Posterior vena cava (tissue), 2 donors: ENCODE results near the gene MOGAT3. TPM values are rescaled to one million over a fixed set of nuclear protein-coding genes. Genes with fewer than 3 reads are reported as not detected.
A peak's percentile ranks its signal among the peaks of the same experiment; 100 is the strongest.

ENCODE experiments used
- DNase-seq: peaks from one replicate; pipeline ENCODE4 v3.0.0-alpha.2; 2020; ENCODE audit warnings: low spot score
- intact Hi-C, 2 donors: fragments of 100-400 bp; cut with DNase I; formaldehyde crosslinking; loops; one replicate each; pipeline versions ENCODE4 v1.14.1 to v1.14.2; 2022 to 2023
- total RNA-seq, 2 donors: library from RNA; stranded (reverse); fragmentation: NEBNext Ultra II Directional; extraction: Animal tissue kit (Norgen Biotek cat#: 25700); gene quantifications; one replicate each; pipeline ENCODE4 v1.2.1, GENCODE V29; 2021
- donor health status: DM: yes; HTN: yes; CAD: no.
- donor health status: DM: yes; HTN: yes; CAD: no.

Gene MOGAT3
- total RNA-seq, 2 donors from 2014 or later: not detected

DNA sequence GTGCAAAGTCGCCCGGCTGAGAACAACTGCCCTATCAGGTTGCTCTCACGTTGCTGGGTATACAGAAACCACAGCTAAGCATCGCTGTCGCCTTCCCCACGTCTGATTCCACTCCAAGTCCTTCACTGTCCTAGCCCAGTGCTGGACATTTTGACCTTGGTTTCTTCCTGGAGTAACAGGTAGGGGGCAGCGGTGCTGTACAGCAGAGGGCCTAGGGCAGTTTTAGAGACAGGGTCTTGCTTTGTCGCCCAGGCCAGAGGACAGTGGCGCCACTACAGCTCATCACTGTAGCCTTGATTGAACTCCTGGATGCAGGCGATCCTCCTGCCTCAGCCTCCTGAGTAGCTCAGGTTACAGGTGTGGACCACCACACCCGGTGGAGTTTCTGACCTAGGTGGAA, 34.2 kb upstream of the MOGAT3 start:
- intact Hi-C loops: no loop called here
- no peak for DNase-seq

DNA sequence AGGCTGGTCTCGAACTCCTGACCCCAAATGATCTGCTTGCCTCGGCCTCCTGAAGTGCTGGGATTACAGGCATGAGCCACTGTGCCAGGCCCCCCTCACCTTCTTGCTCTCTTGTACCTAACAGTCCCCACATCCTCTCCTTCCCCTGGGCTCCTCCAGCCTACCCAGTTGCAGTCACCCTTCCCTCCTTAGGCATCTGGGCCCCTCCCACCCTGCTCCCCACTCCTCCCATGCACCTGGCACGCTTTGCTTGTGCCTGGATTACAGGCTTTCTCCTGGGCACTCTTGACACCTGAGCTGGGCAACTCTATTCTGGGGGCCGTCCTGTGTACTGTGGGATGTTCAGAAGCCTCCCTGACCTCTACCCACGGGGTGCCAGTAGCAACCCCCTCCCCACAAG, 33.8 kb upstream of the MOGAT3 start:
- intact Hi-C loops: no loop called here
- DNase-seq: no peak

DNA sequence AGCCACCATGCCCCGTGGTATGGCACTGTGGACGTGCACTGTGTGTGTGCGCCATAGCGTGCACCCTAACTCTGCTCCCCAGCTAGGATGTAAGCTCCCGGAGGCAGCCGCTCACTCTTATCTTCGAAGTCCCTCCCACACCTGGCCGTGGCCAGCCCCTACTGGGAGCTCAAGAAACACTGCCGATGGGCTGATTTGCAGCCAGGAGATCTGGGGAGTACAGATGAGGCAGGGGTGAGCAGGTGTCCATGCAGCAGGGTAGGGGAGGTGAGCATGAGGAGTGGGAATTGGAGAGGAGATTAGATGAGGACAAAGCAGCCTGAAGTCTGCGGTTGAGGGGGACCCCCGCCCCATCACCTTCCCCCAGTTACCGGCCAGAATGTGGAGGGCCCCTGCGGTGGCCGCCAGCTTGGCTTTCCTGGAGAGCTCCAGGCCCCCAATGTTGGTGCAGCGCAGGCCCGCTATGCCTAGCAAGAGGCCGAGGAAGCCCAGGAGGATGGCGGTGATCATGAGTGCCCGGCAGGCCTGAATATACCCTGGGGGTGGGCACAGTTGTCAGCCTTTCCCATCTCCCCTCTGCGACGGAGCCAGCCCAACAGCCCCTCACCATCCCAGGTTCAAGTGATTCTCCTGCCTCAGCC, 33.2 kb upstream of the MOGAT3 start:
- no peak for DNase-seq
- intact Hi-C loops: no loop called here

DNA sequence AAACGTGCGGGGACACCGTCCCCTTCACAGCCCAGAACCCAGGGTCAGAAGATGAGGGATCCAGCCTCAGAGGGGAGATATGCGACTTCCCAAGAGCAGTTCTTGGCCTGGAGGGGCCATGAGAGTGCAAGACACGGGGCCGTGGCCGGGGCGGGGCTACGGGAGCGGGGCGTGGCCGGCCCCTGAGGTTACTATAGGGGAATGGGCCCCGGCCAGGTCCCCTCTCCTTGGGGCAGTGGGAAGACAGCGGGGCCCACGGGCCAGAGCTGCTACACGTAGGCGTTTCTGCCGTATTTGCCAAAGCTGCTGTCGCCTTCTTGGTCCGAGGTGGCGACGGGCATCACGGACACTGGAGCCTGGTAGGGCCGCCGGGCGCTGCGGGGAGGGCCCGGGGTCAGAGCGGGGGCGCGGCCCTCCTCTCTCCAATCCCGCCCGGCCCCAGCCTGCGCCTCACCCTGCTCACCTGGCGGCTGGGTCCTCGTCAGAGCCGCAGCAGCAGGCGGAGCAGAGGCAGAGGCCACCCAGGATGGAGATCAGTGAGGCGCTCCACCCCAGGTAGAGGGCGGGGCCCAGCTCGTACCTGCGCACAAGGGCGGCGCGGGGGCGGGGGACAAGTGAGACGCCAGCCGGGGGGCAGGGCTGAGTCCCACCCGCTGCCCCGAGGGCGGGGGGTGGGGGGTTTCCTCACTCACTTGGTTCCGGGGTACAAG, 31.5 kb upstream of the MOGAT3 start:
- no peak for DNase-seq

DNA sequence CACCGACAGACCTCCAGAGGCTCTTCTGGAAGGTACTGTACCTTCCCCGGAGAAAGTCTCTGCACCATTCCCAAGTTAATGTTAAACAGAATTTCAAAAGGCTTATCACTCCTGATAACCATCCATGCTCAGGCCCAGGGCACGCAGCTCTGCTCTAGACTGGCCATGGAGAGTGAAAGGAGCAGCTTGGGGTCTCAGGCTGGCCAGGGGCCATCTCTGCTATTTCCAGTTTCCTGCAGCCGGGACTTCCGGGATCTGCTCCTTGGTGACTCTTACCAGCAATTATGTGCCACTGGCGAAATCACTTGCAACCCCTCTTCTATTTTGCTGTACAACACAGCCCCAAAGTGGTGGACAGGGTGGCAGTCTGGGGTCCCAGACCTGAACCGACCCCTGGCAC, 30.8 kb upstream of the MOGAT3 start:
- DNase-seq: no peak
- intact Hi-C loops: no loop called here

More for the DNA sequence above, 31.5 kb upstream of the MOGAT3 start:
- intact Hi-C loops: no loop called here

DNA sequence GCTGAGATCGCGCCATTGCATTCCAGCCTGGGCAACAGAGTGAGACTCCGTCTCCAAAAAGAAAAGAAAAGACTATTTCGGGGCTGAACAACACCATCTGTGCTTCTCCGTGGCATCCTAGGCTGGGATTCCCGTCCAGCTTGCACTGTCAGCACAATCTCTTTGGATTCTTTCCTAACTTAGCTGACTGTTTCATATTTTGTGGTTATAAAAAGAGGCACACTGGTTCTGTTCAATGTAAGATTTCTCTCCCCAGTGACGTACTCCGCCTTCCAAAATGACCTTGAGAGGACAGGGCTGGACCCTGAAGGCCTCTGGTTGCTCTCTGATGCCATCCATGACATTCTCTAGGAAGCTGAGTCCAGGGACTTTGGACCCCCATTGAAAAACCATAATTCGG, 25.9 kb upstream of the MOGAT3 start:
- no peak for DNase-seq
- intact Hi-C loops: no loop called here

DNA sequence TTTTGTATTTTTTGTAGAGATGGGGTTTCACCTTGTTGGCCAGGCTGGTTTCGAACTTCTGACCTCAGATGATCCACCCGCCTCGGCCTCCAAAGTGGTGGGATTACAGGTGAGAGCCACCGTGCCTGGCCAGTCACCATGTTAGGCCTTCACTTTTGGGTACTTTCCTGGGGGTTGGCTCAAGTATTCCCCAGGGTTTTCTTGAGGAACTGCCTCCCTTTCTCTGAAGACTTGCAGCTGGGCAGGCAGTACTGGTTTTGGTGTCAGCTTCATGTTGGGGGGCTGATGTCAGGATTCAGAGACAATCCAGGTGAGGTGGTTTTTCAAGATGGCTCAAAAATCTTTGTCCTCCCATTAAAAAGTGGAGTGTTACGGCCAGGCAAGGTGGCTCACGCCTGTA, 24.8 kb upstream of the MOGAT3 start:
- intact Hi-C loops: no loop called here
- no peak for DNase-seq

DNA sequence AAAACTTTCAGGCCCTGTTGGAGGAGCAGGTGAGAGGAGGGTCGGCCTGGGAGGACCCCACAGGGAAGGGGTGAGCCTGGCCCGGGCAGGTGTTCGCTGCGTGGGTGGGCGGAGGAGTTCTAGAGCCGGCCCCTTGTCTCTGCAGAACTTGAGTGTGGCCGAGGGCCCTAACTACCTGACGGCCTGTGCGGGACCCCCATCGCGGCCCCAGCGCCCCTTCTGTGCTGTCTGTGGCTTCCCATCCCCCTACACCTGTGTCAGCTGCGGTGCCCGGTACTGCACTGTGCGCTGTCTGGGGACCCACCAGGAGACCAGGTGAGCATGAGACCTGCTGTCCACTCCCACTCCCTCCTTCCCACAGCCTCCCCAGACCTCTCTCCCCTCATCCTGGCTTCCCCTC, 22.7 kb upstream of the MOGAT3 start:
- intact Hi-C loops: no loop called here
- no peak for DNase-seq

DNA sequence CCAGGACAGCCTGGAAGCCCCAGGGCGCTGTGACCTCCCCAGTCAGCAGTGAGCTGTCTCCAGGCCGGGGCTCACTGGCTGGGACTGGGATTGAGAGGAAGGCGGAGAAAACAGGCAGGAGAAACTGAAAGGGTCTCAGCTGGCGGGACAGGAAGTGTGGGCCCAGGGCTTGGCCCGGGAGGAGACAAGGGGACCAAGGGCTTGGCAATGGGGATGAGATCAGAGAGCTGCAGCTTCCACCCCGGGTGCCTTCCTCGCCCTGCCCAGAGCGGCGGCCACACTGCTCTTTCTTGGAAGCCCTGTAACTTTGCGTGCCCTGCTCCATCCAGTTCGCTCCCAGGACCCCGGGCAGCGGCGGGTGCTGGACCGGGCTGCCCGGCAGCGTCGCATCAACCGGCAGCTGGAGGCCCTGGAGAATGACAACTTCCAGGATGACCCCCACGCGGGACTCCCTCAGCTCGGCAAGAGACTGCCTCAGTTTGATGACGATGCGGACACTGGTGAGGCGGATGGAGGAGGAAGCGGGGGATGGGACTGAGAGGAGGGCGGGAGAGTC, 21.5 kb upstream of the MOGAT3 start:
- intact Hi-C loops: no loop called here
- DNase-seq: no peak

DNA sequence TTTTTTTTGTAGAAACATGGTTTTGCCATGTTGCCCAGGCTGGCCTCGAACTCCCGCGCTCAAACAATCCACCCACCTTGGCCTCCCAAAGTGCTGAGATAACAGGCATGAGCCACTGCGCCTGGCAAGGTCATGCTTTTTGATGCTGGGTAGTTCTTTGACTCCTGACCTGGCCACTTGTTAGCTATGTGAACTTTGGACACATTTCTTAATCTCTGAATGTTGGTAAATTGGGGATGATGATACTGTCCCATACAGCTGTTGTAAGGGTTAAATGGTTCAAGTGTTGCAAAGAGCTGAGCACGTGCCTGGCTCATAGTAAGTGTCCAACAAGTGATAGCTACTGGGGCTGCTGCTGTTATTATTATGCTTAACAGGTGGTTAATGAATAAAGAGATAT, 19.5 kb upstream of the MOGAT3 start:
- intact Hi-C loops: loop anchor here in 1 of 2 donors (2.0 kb wide), 1 partner anchor 31 kb away; no protein-coding TSS in a partner anchor
- DNase-seq: no peak

DNA sequence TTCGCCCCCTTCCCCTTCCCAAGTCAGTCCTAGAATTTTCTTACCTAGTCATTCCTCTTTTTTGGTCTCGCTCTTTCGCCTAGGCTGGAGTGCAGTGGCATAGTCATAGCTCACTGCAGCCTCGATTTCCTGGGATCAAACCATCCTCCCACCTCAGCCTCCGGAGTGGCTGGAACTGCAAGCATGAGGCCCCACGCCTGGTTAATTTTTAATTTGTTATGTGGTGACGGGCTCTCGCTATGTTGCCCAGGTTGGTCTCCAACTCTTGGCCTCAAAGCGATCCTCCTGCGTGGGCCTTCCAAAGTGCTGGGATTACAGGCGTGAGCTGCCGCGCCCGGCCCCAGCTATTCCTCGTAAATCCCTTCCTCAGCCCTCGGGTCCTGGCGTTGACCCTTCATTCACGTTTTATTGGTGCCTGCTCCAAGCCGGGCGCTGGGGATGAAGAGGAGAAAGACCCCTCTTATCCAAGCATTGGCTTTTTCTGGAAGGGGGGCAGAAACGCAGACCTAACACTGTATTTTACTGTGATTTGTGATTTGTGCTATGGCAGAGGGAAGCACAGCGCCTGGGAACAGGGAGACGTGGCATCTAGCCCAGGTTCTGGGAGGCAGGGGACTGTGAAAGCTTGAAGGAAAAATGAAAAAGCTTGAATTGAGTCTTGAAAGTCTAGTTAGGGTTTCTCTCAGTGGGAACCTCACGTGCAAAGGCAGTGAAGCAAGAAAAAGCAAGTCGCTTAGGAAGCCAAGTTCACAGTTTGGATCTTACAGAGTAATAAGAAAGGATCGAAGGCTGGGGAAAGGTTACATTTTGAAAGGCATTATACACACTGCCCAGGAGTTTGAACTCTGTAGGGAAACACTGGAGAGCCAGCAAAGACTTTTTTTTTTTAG, 17.6 kb upstream of the MOGAT3 start:
- DNase-seq: no peak
- intact Hi-C loops: no loop called here

DNA sequence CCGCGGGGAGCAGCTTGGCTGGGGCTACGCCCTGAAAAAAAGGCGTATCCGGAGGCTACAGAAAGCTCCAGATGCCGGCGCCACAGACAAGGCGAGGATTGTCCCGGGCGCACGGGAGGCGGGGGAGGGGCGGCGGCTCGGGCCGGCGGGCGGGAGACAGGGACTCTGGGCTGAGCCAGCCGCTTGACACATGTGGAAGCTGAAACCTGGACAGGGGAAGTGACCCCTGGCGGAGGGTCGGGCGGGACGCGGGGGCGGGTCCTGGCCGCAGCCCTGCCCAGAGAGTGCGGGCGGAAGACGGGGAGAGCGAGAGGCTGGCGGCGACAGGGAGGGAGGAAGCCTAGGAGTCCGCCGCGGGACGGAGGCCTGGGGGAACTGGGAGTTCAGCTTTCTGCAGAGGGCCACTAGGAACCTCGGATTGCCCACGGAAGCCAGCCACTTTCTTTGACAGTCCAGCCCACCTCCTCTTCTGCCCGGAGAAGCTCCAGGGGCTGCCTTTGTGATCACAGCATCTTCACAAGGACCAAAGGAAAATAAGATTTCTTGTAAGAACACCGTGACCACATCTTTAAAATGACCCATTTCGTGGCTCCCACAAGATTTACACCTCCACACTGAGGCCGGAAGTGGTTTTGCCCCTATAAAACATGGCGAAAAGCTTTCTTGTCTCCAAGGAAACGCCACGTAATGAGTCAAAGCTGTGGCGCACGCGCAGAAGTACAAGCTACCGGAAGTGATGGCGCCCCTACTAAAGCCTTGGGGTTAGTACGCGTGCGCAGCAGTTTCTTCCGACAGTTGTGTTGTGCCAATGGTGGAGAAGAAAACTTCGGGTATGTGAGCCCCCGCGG, 16.8 kb upstream of the MOGAT3 start, which contains the start of the genes PLOD3 and ZNHIT1:
TSS of gene PLOD3 (minus strand) at position 194 of the 848 bp plus-strand sequence. CDS start 307 bp downstream, outside the sequence.
TSS of gene ZNHIT1 (plus strand) at position 778 of the 848 bp plus-strand sequence. CDS start at position 809, 31 bp downstream.
- peak; percentile 99 for DNase-seq
- intact Hi-C loops: no loop called here

DNA sequence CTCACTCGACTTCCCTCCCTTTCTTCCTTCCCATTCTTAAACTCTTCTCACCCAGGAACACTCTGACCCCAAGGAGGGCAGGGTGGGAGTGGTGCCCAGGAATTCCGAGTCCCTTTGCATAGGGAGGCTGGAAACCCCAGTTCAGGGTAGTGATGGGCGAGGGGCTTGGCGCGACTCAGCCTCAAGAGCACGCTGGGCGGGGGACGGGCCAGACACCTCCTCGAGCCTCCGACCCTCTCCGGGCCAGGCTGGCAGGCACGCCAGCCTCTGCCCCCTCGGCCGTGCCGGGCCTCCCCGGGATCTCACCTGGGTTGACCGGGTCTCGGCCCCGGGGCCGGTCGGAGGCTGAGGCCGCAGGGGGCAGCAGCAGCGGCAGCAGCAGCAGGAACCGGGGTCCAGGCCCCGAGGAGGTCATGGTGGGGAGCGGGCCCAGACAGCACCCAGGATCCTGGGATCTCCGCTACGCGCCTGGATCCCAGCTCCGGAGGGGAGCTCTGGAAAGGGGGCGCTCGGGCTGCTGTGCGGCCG, 16.1 kb upstream of the MOGAT3 start:
- intact Hi-C loops: no loop called here
- DNase-seq: no peak

DNA sequence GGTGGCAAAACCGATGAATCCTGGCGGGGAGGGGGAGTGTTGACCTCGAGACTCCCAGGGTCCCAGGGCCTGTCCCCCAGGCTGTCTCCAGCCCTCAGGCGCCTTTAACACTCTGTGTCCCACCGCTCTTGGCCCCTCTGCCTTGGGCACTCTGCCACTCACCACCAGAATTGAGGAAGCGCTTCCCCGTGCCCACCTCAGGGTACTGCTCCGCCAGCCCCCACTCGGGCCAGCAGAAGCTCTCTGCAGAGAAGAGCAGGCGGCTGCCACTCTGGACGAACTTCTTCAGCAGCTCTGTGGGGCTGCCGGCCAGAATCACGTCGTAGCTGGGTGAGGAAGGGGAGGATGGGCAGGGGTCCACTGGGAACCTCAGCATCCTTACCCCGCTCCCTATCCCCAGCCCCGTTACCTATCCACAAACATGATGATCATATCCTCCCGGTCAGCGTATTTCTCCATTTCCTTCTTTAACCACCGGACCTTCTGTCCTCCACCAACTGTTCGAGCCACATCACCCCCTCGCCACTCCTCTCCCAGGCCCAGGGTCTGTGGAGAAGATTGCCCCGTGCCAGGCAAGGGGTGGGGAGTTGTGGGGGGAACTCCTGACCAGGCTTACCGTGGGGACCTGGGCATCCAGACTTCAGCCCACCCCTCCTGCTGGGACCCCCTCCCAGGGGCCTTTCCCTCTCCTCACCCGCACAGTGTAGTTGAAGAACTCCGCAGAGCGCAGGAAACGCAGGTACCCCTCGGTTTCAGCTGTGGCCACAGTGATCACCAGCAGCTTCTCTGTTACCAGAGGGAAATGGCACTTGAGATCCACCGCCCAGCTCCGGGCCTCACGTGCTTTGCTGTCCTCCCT, 15.4 kb upstream of the MOGAT3 start:
- no peak for DNase-seq
- intact Hi-C loops: no loop called here

DNA sequence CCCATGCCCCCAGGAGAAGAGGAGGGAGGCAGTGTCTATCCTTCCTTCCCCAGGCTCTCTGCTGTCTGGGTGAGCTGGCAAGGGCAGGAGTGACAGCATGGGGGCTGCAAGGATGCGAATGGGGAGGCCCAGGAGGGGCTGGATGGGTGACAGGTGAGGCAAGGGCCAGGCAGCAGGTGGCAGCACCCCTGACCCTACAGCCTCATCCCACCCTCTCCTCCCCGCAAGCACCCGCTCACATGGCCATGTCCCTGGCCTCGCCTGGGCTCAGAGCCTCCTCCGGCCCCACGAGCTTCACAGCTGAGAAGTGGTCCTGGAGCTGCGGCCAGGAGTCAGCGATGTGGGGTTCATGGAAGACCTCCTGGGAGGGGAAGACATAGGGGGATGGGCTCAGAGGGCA, 11.2 kb upstream of the MOGAT3 start:
- intact Hi-C loops: no loop called here
- no peak for DNase-seq

DNA sequence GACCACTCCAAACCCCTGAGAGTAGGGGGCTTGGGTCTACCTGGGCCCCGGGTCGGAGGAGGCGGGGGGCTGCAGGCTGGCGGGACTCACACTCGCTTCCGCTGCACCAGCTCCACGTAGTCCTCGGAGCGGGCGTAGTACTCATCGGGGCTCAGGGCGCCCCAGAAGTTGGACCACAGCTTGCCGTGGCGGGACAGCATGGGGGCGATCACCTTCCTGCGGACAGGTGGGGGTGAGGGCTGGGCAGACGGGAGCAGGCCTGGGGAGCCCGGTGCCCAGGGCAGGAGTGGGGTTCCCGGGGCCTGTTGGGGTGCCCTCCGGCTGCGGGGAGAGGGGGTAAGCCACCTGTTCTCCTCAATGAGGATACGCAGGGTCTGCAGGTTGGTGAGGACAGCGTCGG, 10.7 kb upstream of the MOGAT3 start:
- DNase-seq: no peak
- intact Hi-C loops: no loop called here

DNA sequence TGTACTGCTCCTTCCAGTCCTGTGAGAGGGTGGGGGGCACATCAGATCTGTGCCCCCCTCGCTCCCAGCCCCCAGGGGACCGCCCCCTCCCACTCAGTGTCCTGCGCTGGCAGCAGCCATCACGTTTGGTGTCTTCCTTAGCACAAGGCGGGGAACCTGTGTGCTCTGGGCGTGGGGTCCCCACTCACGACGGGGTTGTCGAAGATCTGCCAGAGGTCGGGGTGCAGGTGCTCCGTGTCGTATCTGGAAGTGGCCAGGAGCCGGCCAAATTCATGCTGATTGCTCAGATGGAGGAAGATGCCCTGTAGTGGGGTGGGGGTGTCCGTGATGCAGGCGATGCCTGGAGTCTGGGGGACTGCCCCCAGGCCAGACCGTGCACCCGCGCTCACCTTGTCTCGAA, 9.3 kb upstream of the MOGAT3 start:
- DNase-seq: no peak
- intact Hi-C loops: no loop called here

DNA sequence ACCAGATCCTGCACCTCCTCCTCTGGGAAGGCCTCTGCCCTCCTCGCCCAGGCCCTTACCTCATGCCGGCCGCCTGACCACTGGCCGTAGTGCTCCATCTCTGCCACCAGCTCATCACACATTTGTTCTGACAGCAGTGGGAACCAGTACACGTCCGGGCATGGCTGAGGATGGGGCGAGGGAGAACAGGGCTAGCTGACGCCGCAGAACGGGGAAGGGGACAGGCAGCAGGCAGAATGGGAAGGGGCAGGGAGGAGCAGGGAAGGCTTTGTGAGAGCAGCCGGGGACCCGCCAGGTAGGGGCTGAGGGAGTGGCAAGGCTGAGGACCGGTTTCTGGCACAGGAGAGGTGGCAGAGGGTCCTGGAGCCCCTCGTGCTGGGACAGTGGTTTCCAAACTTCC, 8.0 kb upstream of the MOGAT3 start:
- no peak for DNase-seq
- intact Hi-C loops: no loop called here
